OCI-LY7 (cell line): Measurements from ENCODE around the gene ELK4.

Source experiments
- CTCF ChIP-seq: fragments of 200-600 bp; sonication (generic); conservative IDR thresholded peaks from 2 replicates; pipeline ENCODE4 v1.5.1; 2014; ENCODE audit warnings: mild to moderate bottlenecking, antibody characterized with exemption, low read length, moderate library complexity, mixed read lengths
- EZH2phosphoT487 ChIP-seq: fragments of 200-600 bp; sonication (generic); IDR thresholded peaks from 2 replicates; pipeline ENCODE4 v1.6.1; 2018; ENCODE audit warnings: low read depth, borderline replicate concordance, mild to moderate bottlenecking, mixed run types, antibody characterized with exemption, low read length, moderate library complexity, mixed read lengths

GRCh38 chr1:205568469-205569361 is 63.1 kb downstream of the ELK4 start:
- TF ChIP-seq CTCF = no peak
- no peak for TF ChIP-seq EZH2phosphoT487
